Activated T-cell treated with anti-CD3 and anti-CD28 coated beads, Interleukin-2, amount 50 U/mL, for 24 hours (primary cell): ENCODE measurements around the gene GALNT9.

ENCODE experiments used
- DNase-seq: peaks from one replicate; pipeline ENCODE4 v3.0.0-alpha.2; 2020
- H3K27ac Mint-ChIP-seq: 2 replicates; pipeline ENCODE4 v1.8.0; 2020; ENCODE audit warnings: mild to moderate bottlenecking, mixed read lengths
- H3K27me3 Mint-ChIP-seq: 2 replicates; pipeline ENCODE4 v1.8.0; 2020; ENCODE audit warnings: mixed read lengths
- H3K36me3 Mint-ChIP-seq: 2 replicates; pipeline ENCODE4 v1.8.0; 2020; ENCODE audit warnings: low read depth, mixed read lengths
- H3K4me1 Mint-ChIP-seq: 2 replicates; pipeline ENCODE4 v1.8.0; 2020; ENCODE audit warnings: low read depth, mixed read lengths
- H3K4me3 Mint-ChIP-seq: 2 replicates; pipeline ENCODE4 v1.8.0; 2020; ENCODE audit warnings: mild to moderate bottlenecking, moderate library complexity, mixed read lengths
- H3K9me3 Mint-ChIP-seq: 2 replicates; pipeline ENCODE4 v1.8.0; 2020; ENCODE audit warnings: mixed read lengths

GALNT9 gene

GRCh38 chr12:132172619-132173018, 156.8 kb downstream of the GALNT9 start:
- Mint-ChIP-seq H3K4me1 (peaks cover 20% of the 10 kb centered on the region), H3K4me3 (no peak overlapping the region), H3K27ac (no peak overlapping the region), H3K27me3 (peaks cover 16% of the 10 kb centered on the region), H3K36me3 (no peaks in the 10 kb centered on the region), H3K9me3 (no peaks in the 10 kb centered on the region)
- DNase-seq, result no peak

- H3K27ac Mint-ChIP-seq, result no peak overlapping the region
- no peak for DNase-seq
- H3K4me3 Mint-ChIP-seq, result no peak overlapping the region
- H3K9me3 Mint-ChIP-seq, result no peaks in the 10 kb centered on the region
- H3K4me1 Mint-ChIP-seq, result peaks cover 22% of the 10 kb centered on the region
- H3K27me3 Mint-ChIP-seq, result peaks cover 15% of the 10 kb centered on the region
- H3K36me3 Mint-ChIP-seq, result no peaks in the 10 kb centered on the region
Measured at GRCh38 chr12:132171968-132172521, 157.3 kb downstream of the GALNT9 start.

- DNase-seq, result no peak
- no peak overlapping the region for H3K4me3 Mint-ChIP-seq
Measured at GRCh38 chr12:132171293-132171967, 158.0 kb downstream of the GALNT9 start.

DNA sequence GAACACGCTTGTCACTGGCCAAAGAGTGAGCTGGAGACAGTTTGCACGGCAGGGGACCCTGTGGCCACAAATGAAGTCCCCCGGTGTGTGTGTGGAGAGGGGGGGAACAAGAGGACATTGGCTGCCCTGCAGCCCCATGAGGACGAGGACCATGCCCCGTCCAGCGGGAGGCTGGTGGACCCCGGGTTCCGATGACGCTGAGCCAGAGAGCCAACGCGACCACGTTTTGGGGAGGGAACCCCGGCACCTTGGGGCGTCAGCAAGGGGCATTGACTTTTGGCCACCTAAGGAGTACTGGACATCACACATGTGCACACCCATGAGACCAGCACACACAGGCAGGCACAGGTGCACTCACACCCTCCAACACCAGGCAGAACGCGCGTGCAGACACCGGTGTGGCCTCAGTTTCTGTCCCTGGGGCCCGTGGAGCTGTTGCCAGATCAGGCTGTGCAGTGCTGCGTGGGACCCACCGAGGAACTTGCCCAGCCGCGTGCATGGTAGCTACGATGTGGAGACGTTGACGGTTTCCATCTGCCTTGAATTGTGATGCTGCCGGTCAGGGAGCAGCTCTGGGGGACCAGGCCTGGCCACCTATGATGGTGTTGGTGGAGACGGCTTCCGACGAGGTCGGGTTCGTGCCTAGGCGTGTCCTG, 158.6 kb downstream of the GALNT9 start:
- no peak overlapping the region for H3K27ac Mint-ChIP-seq
- no peak for DNase-seq
- H3K4me3 Mint-ChIP-seq, result no peak overlapping the region
- peaks cover 13% of the 10 kb centered on the region for H3K27me3 Mint-ChIP-seq
- H3K9me3 Mint-ChIP-seq, result no peaks in the 10 kb centered on the region
- H3K36me3 Mint-ChIP-seq, result no peaks in the 10 kb centered on the region
- peaks cover 22% of the 10 kb centered on the region for H3K4me1 Mint-ChIP-seq

More at GRCh38 chr12:132171293-132171967, 158.0 kb downstream of the GALNT9 start:
- H3K27me3 Mint-ChIP-seq, result peaks cover 13% of the 10 kb centered on the region
- H3K9me3 Mint-ChIP-seq, result no peaks in the 10 kb centered on the region
- no peak overlapping the region for H3K27ac Mint-ChIP-seq
- H3K36me3 Mint-ChIP-seq, result no peaks in the 10 kb centered on the region
- H3K4me1 Mint-ChIP-seq, result peaks cover 22% of the 10 kb centered on the region

- DNase-seq, result no peak
- no peaks in the 10 kb centered on the region for H3K36me3 Mint-ChIP-seq
- H3K9me3 Mint-ChIP-seq, result no peaks in the 10 kb centered on the region
- H3K4me3 Mint-ChIP-seq, result no peak overlapping the region
- peaks cover 13% of the 10 kb centered on the region for H3K27me3 Mint-ChIP-seq
- no peak overlapping the region for H3K27ac Mint-ChIP-seq
- peaks cover 22% of the 10 kb centered on the region for H3K4me1 Mint-ChIP-seq
Measured at GRCh38 chr12:132170094-132170636, 159.2 kb downstream of the GALNT9 start.

GRCh38 chr12:132169376-132169775, 160.0 kb downstream of the GALNT9 start:
- peaks cover 16% of the 10 kb centered on the region for H3K4me1 Mint-ChIP-seq
- no peak for DNase-seq
- no peaks in the 10 kb centered on the region for H3K9me3 Mint-ChIP-seq
- no peak overlapping the region for H3K27ac Mint-ChIP-seq
- peaks cover 8% of the 10 kb centered on the region for H3K27me3 Mint-ChIP-seq
- H3K4me3 Mint-ChIP-seq, result no peak overlapping the region
- H3K36me3 Mint-ChIP-seq, result no peaks in the 10 kb centered on the region

- Mint-ChIP-seq H3K9me3 (no peaks in the 10 kb centered on the region), H3K36me3 (no peaks in the 10 kb centered on the region), H3K4me1 (peaks cover 20% of the 10 kb centered on the region), H3K27ac (no peak overlapping the region), H3K4me3 (no peak overlapping the region), H3K27me3 (peaks cover 7% of the 10 kb centered on the region)
- no peak for DNase-seq
Measured at GRCh38 chr12:132168311-132169031, 160.9 kb downstream of the GALNT9 start.

GRCh38 chr12:132167611-132168310, 161.6 kb downstream of the GALNT9 start:
- H3K36me3 Mint-ChIP-seq, result no peaks in the 10 kb centered on the region
- H3K9me3 Mint-ChIP-seq, result no peaks in the 10 kb centered on the region
- no peak for DNase-seq
- peaks cover under 1% of the 10 kb centered on the region for H3K27me3 Mint-ChIP-seq
- no peak overlapping the region for H3K27ac Mint-ChIP-seq
- H3K4me1 Mint-ChIP-seq, result peaks cover 16% of the 10 kb centered on the region
- H3K4me3 Mint-ChIP-seq, result no peak overlapping the region

- Mint-ChIP-seq H3K9me3 (no peaks in the 10 kb centered on the region), H3K4me1 (peaks cover 19% of the 10 kb centered on the region), H3K4me3 (no peak overlapping the region), H3K27me3 (no peaks in the 10 kb centered on the region), H3K36me3 (no peaks in the 10 kb centered on the region), H3K27ac (no peak overlapping the region)
- DNase-seq, result no peak
Measured at GRCh38 chr12:132166801-132167591, 162.4 kb downstream of the GALNT9 start.

- no peaks in the 10 kb centered on the region for H3K36me3 Mint-ChIP-seq
- no peak for DNase-seq
- H3K4me3 Mint-ChIP-seq, result no peak overlapping the region
- H3K9me3 Mint-ChIP-seq, result no peaks in the 10 kb centered on the region
- H3K4me1 Mint-ChIP-seq, result peaks cover 19% of the 10 kb centered on the region
- no peak overlapping the region for H3K27ac Mint-ChIP-seq
- H3K27me3 Mint-ChIP-seq, result no peaks in the 10 kb centered on the region
Measured at GRCh38 chr12:132166093-132166492, 163.3 kb downstream of the GALNT9 start.

GRCh38 chr12:132165584-132165983, 163.8 kb downstream of the GALNT9 start:
- H3K4me3 Mint-ChIP-seq, result no peak overlapping the region
- no peaks in the 10 kb centered on the region for H3K36me3 Mint-ChIP-seq
- H3K4me1 Mint-ChIP-seq, result peaks cover 19% of the 10 kb centered on the region
- no peaks in the 10 kb centered on the region for H3K9me3 Mint-ChIP-seq
- no peak for DNase-seq
- no peaks in the 10 kb centered on the region for H3K27me3 Mint-ChIP-seq
- H3K27ac Mint-ChIP-seq, result no peak overlapping the region

DNA sequence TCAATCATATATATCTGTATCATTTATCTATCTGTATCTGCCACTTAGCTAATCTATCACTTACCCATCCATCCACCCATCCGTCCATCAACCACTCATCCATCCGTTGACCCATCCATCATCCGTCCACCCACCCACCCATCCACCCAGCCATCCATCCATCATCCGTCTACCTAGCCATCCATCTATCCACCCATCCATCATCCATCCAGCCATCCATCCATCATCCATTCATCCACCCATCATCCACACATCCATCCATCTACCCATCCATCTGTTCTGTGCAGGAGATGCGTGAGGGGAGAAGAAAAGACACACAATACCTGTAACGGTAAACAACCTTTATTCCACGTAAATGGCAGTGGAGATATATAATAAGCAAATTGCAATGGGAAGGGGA, 165.0 kb downstream of the GALNT9 start:
- no peak overlapping the region for H3K4me3 Mint-ChIP-seq

DNA sequence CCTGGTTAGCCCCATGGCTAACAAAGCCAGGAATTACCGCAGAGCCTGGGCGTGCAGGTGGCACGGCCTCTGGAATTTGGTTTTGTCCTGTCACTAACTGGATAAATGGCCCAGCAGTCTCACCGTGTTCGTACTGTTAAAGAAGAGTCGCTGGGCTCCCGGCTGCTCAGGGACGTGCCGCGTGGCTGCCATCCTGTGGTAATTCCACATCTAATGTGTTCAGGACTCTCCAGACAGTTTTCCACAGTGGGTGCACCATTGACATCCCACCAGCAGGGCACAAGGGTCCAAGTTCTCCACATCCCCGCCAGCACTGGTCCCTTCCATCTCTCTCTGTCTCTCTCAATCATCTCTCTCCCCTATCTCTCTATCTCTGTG, 165.5 kb downstream of the GALNT9 start:
- Mint-ChIP-seq H3K27ac (no peak overlapping the region), H3K9me3 (no peaks in the 10 kb centered on the region), H3K4me1 (peaks cover 19% of the 10 kb centered on the region), H3K4me3 (no peak overlapping the region), H3K27me3 (no peaks in the 10 kb centered on the region), H3K36me3 (no peaks in the 10 kb centered on the region)
- no peak for DNase-seq

More for the DNA sequence above, 165.0 kb downstream of the GALNT9 start:
- DNase-seq, result no peak
- H3K36me3 Mint-ChIP-seq, result no peaks in the 10 kb centered on the region
- no peaks in the 10 kb centered on the region for H3K27me3 Mint-ChIP-seq
- peaks cover 19% of the 10 kb centered on the region for H3K4me1 Mint-ChIP-seq
- no peaks in the 10 kb centered on the region for H3K9me3 Mint-ChIP-seq
- H3K27ac Mint-ChIP-seq, result no peak overlapping the region
